H9 (cell line): ENCODE measurements around the gene SLC2A11. TPM values are rescaled to one million over a fixed set of nuclear protein-coding genes. Genes with fewer than 3 reads are reported as not detected.

Experiments
- DNase-seq: peaks from one replicate; pipeline ENCODE4 v3.0.0-alpha.2; 2017
- H2AFZ ChIP-seq: one replicate; pipeline ENCODE4 v1.6.1; 2013; ENCODE audit warnings: mild to moderate bottlenecking, low read length, control low read depth, moderate library complexity
- H2AK5ac ChIP-seq: 2 replicates; pipeline ENCODE4 v1.6.1; 2013; ENCODE audit warnings: low read length, control low read depth, mixed read lengths; ENCODE audit not compliant: insufficient read length
- H2BK120ac ChIP-seq: one replicate; pipeline ENCODE4 v1.6.1; 2013; ENCODE audit warnings: low read depth, mild to moderate bottlenecking, low read length, control low read depth, inconsistent platforms; ENCODE audit not compliant: poor library complexity, severe bottlenecking
- H2BK12ac ChIP-seq: 2 replicates; pipeline ENCODE4 v1.6.1; 2013; ENCODE audit warnings: low read length, control low read depth, mixed read lengths, low read depth; ENCODE audit not compliant: insufficient read length
- H2BK15ac ChIP-seq: 2 replicates; pipeline ENCODE4 v1.6.1; 2013; ENCODE audit warnings: low read depth, low read length, control low read depth
- H2BK20ac ChIP-seq: one replicate; pipeline ENCODE4 v1.6.1; 2013; ENCODE audit warnings: low read depth, mild to moderate bottlenecking, low read length, control low read depth, inconsistent platforms; ENCODE audit not compliant: poor library complexity, severe bottlenecking
- H2BK5ac ChIP-seq: 2 replicates; pipeline ENCODE4 v1.6.1; 2013; ENCODE audit warnings: low read length, control low read depth, mixed read lengths; ENCODE audit not compliant: insufficient read length
- H3K14ac ChIP-seq: 2 replicates; pipeline ENCODE4 v1.6.1; 2013; ENCODE audit warnings: low read length, control low read depth; ENCODE audit not compliant: insufficient read depth
- H3K18ac ChIP-seq: 2 replicates; pipeline ENCODE4 v1.6.1; 2013; ENCODE audit warnings: low read depth, mild to moderate bottlenecking, mixed read lengths, low read length, control low read depth; ENCODE audit not compliant: insufficient read length
- H3K23ac ChIP-seq: 2 replicates; pipeline ENCODE4 v1.6.1; 2013; ENCODE audit warnings: low read length, control low read depth, mixed read lengths, low read depth; ENCODE audit not compliant: insufficient read length
- H3K23me2 ChIP-seq: 2 replicates; pipeline ENCODE4 v1.6.1; 2013; ENCODE audit warnings: low read depth, mild to moderate bottlenecking, mixed read lengths, low read length, control low read depth; ENCODE audit not compliant: insufficient read length, poor library complexity, severe bottlenecking
- H3K27ac ChIP-seq: 2 replicates; pipeline ENCODE4 v1.5.1; 2013; ENCODE audit warnings: low read length, control low read depth, mixed read lengths, low read depth; ENCODE audit not compliant: insufficient read length
- H3K27me3 ChIP-seq: 2 replicates; pipeline ENCODE4 v1.6.1; 2013; ENCODE audit warnings: low read length, control low read depth, inconsistent platforms; ENCODE audit not compliant: insufficient read depth
- H3K4ac ChIP-seq: 2 replicates; pipeline ENCODE4 v1.6.1; 2013; ENCODE audit warnings: low read depth, mild to moderate bottlenecking, control low read depth, inconsistent platforms, low read length, moderate library complexity
- H3K4me1 ChIP-seq: 2 replicates; pipeline ENCODE4 v1.6.1; 2013; ENCODE audit warnings: low read length, control low read depth, inconsistent platforms; ENCODE audit not compliant: insufficient read depth
- H3K4me2 ChIP-seq: 2 replicates; pipeline ENCODE4 v1.6.1; 2013; ENCODE audit warnings: low read length, control low read depth, mixed read lengths; ENCODE audit not compliant: insufficient read length, insufficient read depth
- H3K56ac ChIP-seq: 2 replicates; pipeline ENCODE4 v1.6.1; 2013; ENCODE audit warnings: low read depth, mild to moderate bottlenecking, mixed read lengths, low read length, control low read depth; ENCODE audit not compliant: insufficient read length
- H3K79me1 ChIP-seq: 2 replicates; pipeline ENCODE4 v1.6.1; 2013; ENCODE audit warnings: low read depth, mild to moderate bottlenecking, moderate library complexity, low read length, control low read depth, inconsistent platforms; ENCODE audit not compliant: insufficient read depth, poor library complexity, severe bottlenecking
- H3K79me2 ChIP-seq: 2 replicates; pipeline ENCODE4 v1.6.1; 2013; ENCODE audit warnings: low read length, control low read depth, inconsistent platforms; ENCODE audit not compliant: insufficient read depth
- H3K9ac ChIP-seq: 2 replicates; pipeline ENCODE4 v1.6.1; 2013; ENCODE audit warnings: low read length, control low read depth, mixed read lengths; ENCODE audit not compliant: insufficient read length; ENCODE audit errors: extremely low read depth
- H3K9me3 ChIP-seq: one replicate; pipeline ENCODE4 v1.6.1; 2013; ENCODE audit warnings: low read depth, low read length, inconsistent platforms; ENCODE audit not compliant: control insufficient read depth
- H3T11ph ChIP-seq: one replicate; pipeline ENCODE4 v1.6.1; 2013; ENCODE audit warnings: mild to moderate bottlenecking, low read length, control low read depth, inconsistent platforms
- H4K20me1 ChIP-seq: one replicate; pipeline ENCODE4 v1.6.1; 2013; ENCODE audit not compliant: control insufficient read depth, insufficient read length, insufficient read depth
- H4K5ac ChIP-seq: 2 replicates; pipeline ENCODE4 v1.6.1; 2013; ENCODE audit warnings: low read depth, mild to moderate bottlenecking, mixed read lengths, low read length, control low read depth; ENCODE audit not compliant: insufficient read length
- H4K8ac ChIP-seq: replicated peaks from 2 replicates; pipeline ENCODE4 v1.6.1; 2013; ENCODE audit warnings: low read length, control low read depth, mixed read lengths, low read depth; ENCODE audit not compliant: insufficient read length
- H4K91ac ChIP-seq: 2 replicates; pipeline ENCODE4 v1.6.1; 2013; ENCODE audit warnings: low read depth, mild to moderate bottlenecking, moderate library complexity, mixed read lengths, low read length, control low read depth; ENCODE audit not compliant: insufficient read length
- H3K27ac Mint-ChIP-seq, 3 experiments: 2 replicates in 2 of 3; 3 replicates in 1 of 3; pipeline ENCODE4 v1.8.0; 2020 to 2021; ENCODE audit warnings: mixed read lengths in 3 of 3, mild to moderate bottlenecking in 1 of 3, moderate library complexity in 1 of 3
- H3K27me3 Mint-ChIP-seq: 2 replicates; pipeline ENCODE4 v1.8.0; 2021; ENCODE audit warnings: low read depth, mild to moderate bottlenecking, moderate library complexity, mixed read lengths
- H3K36me3 Mint-ChIP-seq, 3 experiments: 2 replicates in 2 of 3; 3 replicates in 1 of 3; pipeline ENCODE4 v1.8.0; 2020 to 2021; ENCODE audit warnings: low read depth in 3 of 3, mixed read lengths in 3 of 3; ENCODE audit not compliant: insufficient read depth in 1 of 3
- H3K4me1 Mint-ChIP-seq, 2 experiments: 2 replicates each; pipeline ENCODE4 v1.8.0; 2020; ENCODE audit warnings: mixed read lengths in 2 of 2
- H3K4me3 Mint-ChIP-seq, 2 experiments: 2 replicates in 1 of 2; 3 replicates in 1 of 2; pipeline ENCODE4 v1.8.0; 2020 to 2021; ENCODE audit warnings: mild to moderate bottlenecking in 2 of 2, mixed read lengths in 2 of 2, moderate library complexity in 1 of 2
- H3K9me3 Mint-ChIP-seq, 2 experiments: 2 replicates in 1 of 2; 3 replicates in 1 of 2; pipeline ENCODE4 v1.8.0; 2020; ENCODE audit warnings: mild to moderate bottlenecking in 2 of 2, mixed read lengths in 2 of 2, moderate library complexity in 1 of 2
- CTCF ChIP-seq: fragments of 200-600 bp; sonication (generic); conservative IDR thresholded peaks from 3 replicates; pipeline ENCODE4 v1.8.0; 2021; ENCODE audit warnings: antibody characterized with exemption, mild to moderate bottlenecking
- WGBS: extraction: QIAGEN DNeasy Blood & Tissue Kit; methylation state at CpG from one replicate; pipeline ENCODE4 v1.1.7; 2013; ENCODE audit warnings: missing lambda C conversion rate, low lambda C conversion rate, mixed read lengths; ENCODE audit not compliant: insufficient read length; ENCODE audit errors: extremely low coverage; 5-methylcytosine and 5-hydroxymethylcytosine counted together
- total RNA-seq: library from RNA; stranded (reverse); gene quantifications from 2 replicates; pipeline ENCODE4 v1.2.1, GENCODE V29; 2021

The SLC2A11 gene
- total RNA-seq, 1 experiment from 2014 or later = 15.0 TPM

- H3K9ac ChIP-seq = no peak overlapping the region
- H2BK120ac ChIP-seq = no peak overlapping the region
- no peak overlapping the region for H2BK15ac ChIP-seq
- H3K23me2 ChIP-seq = peaks cover 6% of the 10 kb centered on the region
- no peak overlapping the region for H3K23ac ChIP-seq
- H3K56ac ChIP-seq = no peak overlapping the region
- no peak overlapping the region for H2BK20ac ChIP-seq
- no peaks in the 10 kb centered on the region for H3K79me1 ChIP-seq
- no peak overlapping the region for H4K8ac ChIP-seq
- H4K20me1 ChIP-seq = no peaks in the 10 kb centered on the region
- no peak overlapping the region for H4K91ac ChIP-seq
- H4K5ac ChIP-seq = no peak overlapping the region
- peaks cover 3% of the 10 kb centered on the region; the same call in 1 of the 2 replicates for H3K4me1 ChIP-seq
- Mint-ChIP-seq H3K9me3 (peaks cover 14 to 18% of the 10 kb centered on the region in 2 experiments), H3K36me3 (peaks cover 6 to 21% (median 8%) of the 10 kb centered on the region in 3 experiments; a peak in 6 of 7 replicates), H3K27me3 (peaks cover 20% of the 10 kb centered on the region), H3K27ac (peak overlapping the region in 2 of 3 experiments; percentile 34 to 75; a peak in 3 of 7 replicates), H3K4me1 (peaks cover 22 to 26% of the 10 kb centered on the region in 2 experiments), H3K4me3 (no peak overlapping the region)
- no peak overlapping the region for H2BK12ac ChIP-seq
- H3K27me3 ChIP-seq = no peaks in the 10 kb centered on the region; the same call in 1 of the 2 replicates
- H3K4me2 ChIP-seq = no peak overlapping the region
- H3K18ac ChIP-seq = no peak overlapping the region
- H3T11ph ChIP-seq = no peak overlapping the region
- H3K4ac ChIP-seq = no peak overlapping the region
- no peak overlapping the region for H2BK5ac ChIP-seq
- H2AK5ac ChIP-seq = no peak overlapping the region
- H3K27ac ChIP-seq = no peak overlapping the region
- no peaks in the 10 kb centered on the region for H3K79me2 ChIP-seq
- DNase-seq = no peak
- no peaks in the 10 kb centered on the region for H3K9me3 ChIP-seq
- no CpG with 5 or more reads among the region's 11 CpGs for WGBS
- no peak overlapping the region for H3K14ac ChIP-seq
- H2AFZ ChIP-seq = no peak overlapping the region
- TF ChIP-seq CTCF = peak; percentile 33; the same call in 1 of the 3 replicates
Observed at GRCh38 chr22:23888615-23889401, 31.1 kb downstream of the SLC2A11 start.
